HEK293T (cell line): Measurements from ENCODE around the gene TCF7L2.

Source experiments
- CTCF ChIA-PET: fragments of 350-600 bp; formaldehyde crosslinking; extraction: SDS; loops from one replicate; lab custom pipeline; 2021; ENCODE audit warnings: antibody characterized with exemption, inconsistent platforms; lab: Yijun Ruan, JAX
- POLR2A ChIA-PET: fragments of 350-600 bp; formaldehyde crosslinking; extraction: SDS; loops from one replicate; lab custom pipeline; 2020; ENCODE audit warnings: antibody characterized with exemption, inconsistent platforms; lab: Yijun Ruan, JAX
- DNase-seq: peaks from one replicate; pipeline ENCODE4 v3.0.0; 2012; ENCODE audit warnings: mixed read lengths; ENCODE audit errors: extremely low spot score
- ARNT ChIP-seq: fragments of 450-650 bp; IDR thresholded peaks from 2 replicates; pipeline ENCODE4 v1.6.1; 2017; ENCODE audit warnings: mild to moderate bottlenecking
- BHLHE40 ChIP-seq: fragments of 450-650 bp; IDR thresholded peaks from 2 replicates; pipeline ENCODE4 v1.6.1; 2016; ENCODE audit warnings: mild to moderate bottlenecking, moderate library complexity, borderline replicate concordance
- CTBP1 ChIP-seq: fragments of 450-650 bp; IDR thresholded peaks from 2 replicates; pipeline ENCODE4 v1.6.1; 2016; ENCODE audit warnings: borderline replicate concordance
- ELF4 ChIP-seq: fragments of 450-650 bp; IDR thresholded peaks from 2 replicates; pipeline ENCODE4 v1.6.1; 2017; ENCODE audit warnings: antibody characterized with exemption
- FOXA1 ChIP-seq: fragments of 450-650 bp; IDR thresholded peaks from 2 replicates; pipeline ENCODE4 v1.6.1; 2016; ENCODE audit warnings: mild to moderate bottlenecking
- FOXK2 ChIP-seq: fragments of 450-650 bp; IDR thresholded peaks from 2 replicates; pipeline ENCODE4 v1.6.1; 2016; ENCODE audit warnings: mild to moderate bottlenecking
- FOXM1 ChIP-seq: fragments of 450-650 bp; IDR thresholded peaks from 2 replicates; pipeline ENCODE4 v1.6.1; 2017; ENCODE audit warnings: mild to moderate bottlenecking, borderline replicate concordance
- HDGF ChIP-seq: fragments of 450-650 bp; IDR thresholded peaks from 2 replicates; pipeline ENCODE4 v1.6.1; 2017; ENCODE audit warnings: antibody characterized with exemption, borderline replicate concordance
- L3MBTL2 ChIP-seq: fragments of 450-650 bp; conservative IDR thresholded peaks from 2 replicates; pipeline ENCODE4 v1.6.1; 2016; ENCODE audit warnings: mild to moderate bottlenecking
- LEF1 ChIP-seq: fragments of 450-650 bp; IDR thresholded peaks from 2 replicates; pipeline ENCODE4 v1.6.1; 2017; ENCODE audit warnings: mild to moderate bottlenecking, borderline replicate concordance
- NFRKB ChIP-seq: fragments of 450-650 bp; IDR thresholded peaks from 2 replicates; pipeline ENCODE4 v1.6.1; 2016; ENCODE audit warnings: mild to moderate bottlenecking, moderate library complexity
- PKNOX1 ChIP-seq: fragments of 450-650 bp; IDR thresholded peaks from 2 replicates; pipeline ENCODE4 v1.6.1; 2016
- SP1 ChIP-seq: fragments of 450-650 bp; IDR thresholded peaks from 2 replicates; pipeline ENCODE4 v1.6.1; 2017
- SUZ12 ChIP-seq: fragments of 450-650 bp; IDR thresholded peaks from 2 replicates; pipeline ENCODE4 v1.6.1; 2016; ENCODE audit warnings: mild to moderate bottlenecking
- TARDBP ChIP-seq: fragments of 450-650 bp; IDR thresholded peaks from 2 replicates; pipeline ENCODE4 v1.6.1; 2016
- ZNF384 ChIP-seq: fragments of 450-650 bp; IDR thresholded peaks from 2 replicates; pipeline ENCODE4 v1.6.1; 2016

The TCF7L2 gene

GRCh38 chr10:113027230-113027573 is 77.2 kb downstream of the TCF7L2 start:
- no peak for DNase-seq
- TF ChIP-seq TARDBP (no peak), PKNOX1 (peak; percentile 58; the same call in 1 of the 2 replicates), HDGF (no peak), ZNF384 (no peak)
- ChIA-PET CTCF (interaction anchor here (0.6 to 1.1 kb wide), 2 partner anchors 19 to 49 kb away, joined by 4 to 8 read pairs; no protein-coding TSS in a partner anchor), POLR2A (no interaction called here)

- TF ChIP-seq PKNOX1 (peak; percentile 99), CTBP1 (peak; percentile 90), BHLHE40 (no peak), ZNF384 (no peak), ARNT (no peak), ELF4 (no peak)
- POLR2A ChIA-PET, result no interaction called here
- DNase-seq, result peak; percentile 69
- CTCF ChIA-PET, result interaction anchor here (1.2 kb wide), 1 partner anchor 536 kb away, joined by 3 read pairs; no protein-coding TSS in a partner anchor
Measured at GRCh38 chr10:113027574-113028455, 77.8 kb downstream of the TCF7L2 start.

- POLR2A ChIA-PET, result no interaction called here
- CTCF ChIA-PET, result interaction anchor here (1.2 kb wide), 1 partner anchor 535 kb away, joined by 3 read pairs; no protein-coding TSS in a partner anchor
- TF ChIP-seq LEF1 (no peak), ARNT (no peak), SP1 (no peak), TARDBP (no peak), PKNOX1 (no peak)
- no peak for DNase-seq
Measured at GRCh38 chr10:113028456-113029440, 78.7 kb downstream of the TCF7L2 start.

- ChIA-PET POLR2A (no interaction called here), CTCF (interaction anchor here (0.6 kb wide), 2 partner anchors 43 to 554 kb away, joined by 3 to 5 read pairs; no protein-coding TSS in a partner anchor)
- DNase-seq, result no peak
Measured at GRCh38 chr10:113030453-113030852, 80.4 kb downstream of the TCF7L2 start.

GRCh38 chr10:113031147-113031546 is 81.1 kb downstream of the TCF7L2 start:
- POLR2A ChIA-PET, result no interaction called here
- no peak for DNase-seq
- CTCF ChIA-PET, result interaction anchor here (0.6 to 0.9 kb wide), 2 partner anchors 148 to 554 kb away, joined by 3 to 7 read pairs; no protein-coding TSS in a partner anchor
- TF ChIP-seq HDGF, result no peak
- TF ChIP-seq FOXM1, result no peak
- TF ChIP-seq ZNF384, result no peak
- no peak for TF ChIP-seq SUZ12
- TF ChIP-seq L3MBTL2, result no peak
- no peak for TF ChIP-seq PKNOX1
- no peak for TF ChIP-seq CTBP1
- no peak for TF ChIP-seq TARDBP
- TF ChIP-seq FOXK2, result no peak
- TF ChIP-seq ARNT, result no peak
- no peak for TF ChIP-seq ELF4
- TF ChIP-seq SP1, result no peak

More at GRCh38 chr10:113030453-113030852, 80.4 kb downstream of the TCF7L2 start:
- TF ChIP-seq TARDBP, result no peak
- no peak for TF ChIP-seq FOXA1
- TF ChIP-seq LEF1, result no peak
- no peak for TF ChIP-seq ELF4
- TF ChIP-seq BHLHE40, result no peak
- TF ChIP-seq FOXM1, result no peak
- no peak for TF ChIP-seq HDGF
- no peak for TF ChIP-seq SUZ12
- TF ChIP-seq ZNF384, result no peak

GRCh38 chr10:113033991-113034390 is 83.9 kb downstream of the TCF7L2 start:
- ChIA-PET CTCF (no interaction called here), POLR2A (no interaction called here)
- no peak for DNase-seq
- TF ChIP-seq TARDBP (no peak), NFRKB (no peak), BHLHE40 (no peak), PKNOX1 (no peak), LEF1 (no peak), FOXA1 (no peak), SUZ12 (no peak), L3MBTL2 (no peak), FOXM1 (no peak), HDGF (no peak), ARNT (no peak), ELF4 (no peak), FOXK2 (no peak), CTBP1 (no peak), SP1 (no peak)
